HFFc6 (cell line): Measurements from ENCODE around the gene HOXD10. TPM values are rescaled to one million over a fixed set of nuclear protein-coding genes. Genes with fewer than 3 reads are reported as not detected.

Experiments used
- DNase-seq: peaks from one replicate; pipeline ENCODE4 v3.0.0-alpha.2; 2018
- H3K27ac Mint-ChIP-seq: 2 replicates; pipeline ENCODE4 v1.8.0; 2020; ENCODE audit warnings: mild to moderate bottlenecking, mixed read lengths
- H3K27me3 Mint-ChIP-seq: 2 replicates; pipeline ENCODE4 v1.8.0; 2021; ENCODE audit warnings: mild to moderate bottlenecking, moderate library complexity, mixed read lengths; ENCODE audit not compliant: insufficient read depth
- H3K36me3 Mint-ChIP-seq: 2 replicates; pipeline ENCODE4 v1.8.0; 2021; ENCODE audit warnings: low read depth, mixed read lengths
- H3K4me1 Mint-ChIP-seq: 2 replicates; pipeline ENCODE4 v1.8.0; 2020; ENCODE audit warnings: low read depth, mixed read lengths
- H3K4me3 Mint-ChIP-seq: 2 replicates; pipeline ENCODE4 v1.8.0; 2020; ENCODE audit warnings: mild to moderate bottlenecking, moderate library complexity, mixed read lengths
- H3K9me3 Mint-ChIP-seq: 2 replicates; pipeline ENCODE4 v1.8.0; 2020; ENCODE audit warnings: mild to moderate bottlenecking, mixed read lengths
- CTCF ChIP-seq: fragments of 200-600 bp; sonication (generic); IDR thresholded peaks from 2 replicates; pipeline ENCODE4 v1.5.0; 2021; ENCODE audit warnings: antibody characterized with exemption, mild to moderate bottlenecking
- long read RNA-seq: library from polyadenylated mRNA; unstranded; transcript quantifications from one replicate; pipeline ENCODE4 v2.0.0, GENCODE V29; 2019
- total RNA-seq, 6 experiments: library from RNA; stranded (reverse); fragmentation: NEBNext Ultra II Directional; extraction: Animal tissue kit (Norgen Biotek cat#: 25700); gene quantifications; 2 replicates in 1 of 6; 3 replicates in 5 of 6; pipeline ENCODE4 v1.2.3, GENCODE V29; 2021

The HOXD10 gene
- 10 to 100 TPM; 10.9 to 14.5 (median 12.8) TPM for total RNA-seq
- long read RNA-seq, partial matches to known transcripts = 0 of 3 reads
- long read RNA-seq, other reads (novel, unspliced or antisense) = 2 of 3 reads

GRCh38 chr2:176115883-176116813, at the start of gene HOXD10:
Gene HOXD10, plus strand, starts transcription at chr2:176116778. Its CDS starts 56 bp downstream, at chr2:176116834.
- no peak for TF ChIP-seq CTCF
- no peaks in the 10 kb centered on the region for H3K9me3 Mint-ChIP-seq
- DNase-seq = no peak
- H3K36me3 Mint-ChIP-seq = peaks cover 22% of the 10 kb centered on the region
- no peak within 1 kb of the TSS for H3K4me3 Mint-ChIP-seq
- H3K27me3 Mint-ChIP-seq = peaks cover 3% of the 10 kb centered on the region
- H3K4me1 Mint-ChIP-seq = no peaks in the 10 kb centered on the region
- H3K27ac Mint-ChIP-seq = no peak within 1 kb of the TSS

GRCh38 chr2:176067589-176068418, 48.8 kb upstream of the HOXD10 start:
- no peak overlapping the region for H3K4me3 Mint-ChIP-seq
- peaks cover 9% of the 10 kb centered on the region for H3K27me3 Mint-ChIP-seq

GRCh38 chr2:176068419-176068832, 48.2 kb upstream of the HOXD10 start:
- peaks cover 14% of the 10 kb centered on the region for H3K27me3 Mint-ChIP-seq
- no peaks in the 10 kb centered on the region for H3K4me1 Mint-ChIP-seq
- H3K36me3 Mint-ChIP-seq = no peaks in the 10 kb centered on the region
- TF ChIP-seq CTCF = no peak
- H3K9me3 Mint-ChIP-seq = peaks cover 3% of the 10 kb centered on the region
- no peak overlapping the region for H3K4me3 Mint-ChIP-seq
- DNase-seq = no peak
- no peak overlapping the region for H3K27ac Mint-ChIP-seq

More at GRCh38 chr2:176067589-176068418, 48.8 kb upstream of the HOXD10 start:
- H3K36me3 Mint-ChIP-seq = no peaks in the 10 kb centered on the region
- no peak overlapping the region for H3K27ac Mint-ChIP-seq
- peaks cover 3% of the 10 kb centered on the region for H3K9me3 Mint-ChIP-seq
- no peak for TF ChIP-seq CTCF
- H3K4me1 Mint-ChIP-seq = no peaks in the 10 kb centered on the region
- no peak for DNase-seq

GRCh38 chr2:176071330-176072291, 45.0 kb upstream of the HOXD10 start:
- Mint-ChIP-seq H3K36me3 (no peaks in the 10 kb centered on the region), H3K4me1 (no peaks in the 10 kb centered on the region), H3K27ac (no peak overlapping the region), H3K9me3 (peaks cover 3% of the 10 kb centered on the region), H3K27me3 (peaks cover 33% of the 10 kb centered on the region), H3K4me3 (no peak overlapping the region)
- DNase-seq = no peak
- TF ChIP-seq CTCF = no peak
